ENCODE data around the gene ECSCR. TPM values are rescaled to one million over a fixed set of nuclear protein-coding genes. Genes with fewer than 3 reads are reported as not detected.
"Not testable (repeated sequence)": the region's sequence is repeated elsewhere in the genome, so short reads cannot be mapped to it uniquely, and the experiment has no call there.

The ECSCR gene
- polyA plus RNA-seq, 1 donor, result 21.9 TPM

DNA sequence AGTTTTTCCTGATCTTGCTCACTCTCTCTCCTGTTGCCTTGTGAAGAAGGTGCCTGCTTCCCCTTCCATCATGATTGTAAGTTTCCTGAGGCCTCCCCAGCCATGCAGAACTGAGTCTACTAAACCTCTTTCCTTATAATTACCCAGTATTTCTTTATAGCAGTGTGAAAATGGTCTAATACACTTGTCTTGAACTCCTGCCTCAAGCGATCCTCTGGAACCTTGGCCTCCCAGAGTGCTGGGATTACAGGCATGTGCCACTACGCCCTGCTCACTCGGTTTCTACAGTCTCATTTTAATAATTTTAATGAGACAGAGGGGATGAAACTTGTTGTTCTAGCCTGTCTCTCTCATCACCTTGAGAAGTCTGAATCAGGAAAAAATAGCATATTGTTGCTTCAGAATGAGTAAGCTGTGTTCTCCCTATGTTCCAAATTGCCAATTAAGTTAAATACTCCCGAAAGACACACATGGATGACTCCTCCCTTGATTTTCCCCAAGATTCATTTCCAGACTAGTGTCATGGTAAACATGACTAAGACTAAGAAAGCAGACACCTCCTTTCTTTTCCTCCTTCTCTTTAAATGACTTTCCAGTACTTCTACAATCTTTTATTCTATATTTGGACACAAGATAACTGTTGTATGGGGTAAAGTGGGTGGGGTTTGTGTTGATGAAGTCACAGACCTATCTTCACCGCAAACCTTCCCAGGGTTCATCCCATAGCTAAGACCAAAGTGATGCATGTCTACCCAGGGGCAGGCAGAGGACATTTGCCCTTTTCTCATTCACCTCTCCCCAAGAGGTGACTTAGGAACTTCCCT, 15.4 kb downstream of the ECSCR start:
- no peak for DNase-seq

DNA sequence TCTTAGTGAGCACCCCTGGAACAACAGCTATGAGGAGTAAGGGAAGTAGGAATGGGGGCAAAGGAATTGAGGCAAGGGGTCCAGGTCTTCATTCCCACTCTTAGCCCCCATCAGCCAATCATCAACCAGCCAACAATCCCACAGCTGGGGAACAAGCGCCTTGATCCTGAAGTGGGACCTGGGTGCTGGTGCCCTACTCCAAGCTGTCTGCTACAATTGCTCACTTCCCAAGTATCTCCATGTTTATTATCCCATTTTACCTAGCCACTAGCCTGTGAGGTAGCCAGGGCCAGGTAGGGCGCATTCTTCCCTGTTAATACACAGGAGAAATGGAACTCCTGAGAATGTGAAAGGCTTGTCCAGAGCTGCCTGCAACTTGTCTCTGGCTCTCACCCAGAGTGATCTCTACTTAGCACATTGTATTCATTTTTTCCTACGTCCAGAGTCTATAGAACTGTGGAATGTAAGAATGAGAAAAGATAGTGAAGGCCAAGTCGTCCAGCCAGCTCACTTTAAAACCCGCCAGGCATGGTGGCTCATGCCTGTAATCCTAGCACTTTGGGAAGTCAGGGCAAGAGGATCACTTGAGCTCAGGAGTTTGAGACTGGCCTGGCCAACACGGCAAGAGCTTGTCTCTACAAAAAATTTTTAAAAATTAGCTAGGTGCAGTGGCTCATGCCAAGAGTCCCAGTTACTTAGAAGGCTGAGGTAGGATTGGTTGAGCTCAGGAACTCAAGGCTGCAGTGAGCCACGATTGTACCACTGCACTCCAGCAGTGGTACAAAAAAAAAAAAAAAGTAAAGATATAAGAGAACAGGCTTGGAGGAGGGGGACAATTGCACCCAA, 17.0 kb downstream of the ECSCR start:
- DNase-seq, result no peak

DNA sequence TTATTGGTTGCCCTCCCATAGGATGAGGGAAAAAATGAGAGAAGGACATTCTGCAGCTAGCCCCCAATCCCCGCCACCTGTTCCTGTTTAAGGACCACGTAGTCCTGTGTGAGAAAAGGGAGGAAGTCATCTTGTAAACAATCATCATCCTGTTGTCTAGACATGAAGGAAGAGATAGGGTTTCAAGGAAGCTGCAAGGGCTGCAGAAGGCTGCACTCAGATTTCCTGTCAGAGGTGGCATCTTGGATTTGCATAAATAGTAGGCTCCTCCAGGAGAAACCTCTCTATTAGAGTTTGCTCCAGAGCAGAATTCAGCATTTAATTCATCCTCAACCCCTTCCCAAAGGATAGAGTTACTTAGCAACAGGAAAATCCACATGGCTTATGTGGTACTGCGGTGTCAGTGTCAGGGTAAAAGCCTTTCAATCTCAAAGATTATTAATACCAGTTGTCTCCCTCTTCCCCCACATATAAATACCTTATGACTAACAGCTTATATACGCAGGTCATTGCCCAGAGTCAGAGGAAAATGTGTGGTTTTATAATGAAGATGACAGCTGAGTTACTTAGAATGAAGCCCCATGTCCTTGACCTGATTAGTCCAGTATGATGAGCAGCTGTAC, 18.6 kb downstream of the ECSCR start:
- DNase-seq, result no peak

DNA sequence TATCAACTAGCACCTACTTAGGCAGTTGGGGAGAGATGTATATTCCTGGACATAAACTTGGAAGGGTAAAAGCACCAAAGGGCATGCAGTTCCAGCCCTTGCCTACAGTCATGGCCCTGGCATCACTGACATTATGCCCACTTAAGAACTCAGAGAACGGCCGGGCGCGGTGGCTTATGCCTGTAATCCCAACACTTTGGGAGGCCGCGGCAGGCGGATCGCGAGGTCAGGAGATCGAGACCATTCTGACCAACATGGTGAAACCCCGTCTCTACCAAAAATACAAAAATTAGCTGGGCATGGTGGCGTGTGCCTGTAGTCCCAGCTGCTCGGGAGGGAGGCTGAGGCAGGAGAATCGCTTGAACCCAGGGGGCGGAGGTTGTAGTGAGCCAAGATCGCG, 22.1 kb downstream of the ECSCR start:
- not testable (repeated sequence) for DNase-seq

DNA sequence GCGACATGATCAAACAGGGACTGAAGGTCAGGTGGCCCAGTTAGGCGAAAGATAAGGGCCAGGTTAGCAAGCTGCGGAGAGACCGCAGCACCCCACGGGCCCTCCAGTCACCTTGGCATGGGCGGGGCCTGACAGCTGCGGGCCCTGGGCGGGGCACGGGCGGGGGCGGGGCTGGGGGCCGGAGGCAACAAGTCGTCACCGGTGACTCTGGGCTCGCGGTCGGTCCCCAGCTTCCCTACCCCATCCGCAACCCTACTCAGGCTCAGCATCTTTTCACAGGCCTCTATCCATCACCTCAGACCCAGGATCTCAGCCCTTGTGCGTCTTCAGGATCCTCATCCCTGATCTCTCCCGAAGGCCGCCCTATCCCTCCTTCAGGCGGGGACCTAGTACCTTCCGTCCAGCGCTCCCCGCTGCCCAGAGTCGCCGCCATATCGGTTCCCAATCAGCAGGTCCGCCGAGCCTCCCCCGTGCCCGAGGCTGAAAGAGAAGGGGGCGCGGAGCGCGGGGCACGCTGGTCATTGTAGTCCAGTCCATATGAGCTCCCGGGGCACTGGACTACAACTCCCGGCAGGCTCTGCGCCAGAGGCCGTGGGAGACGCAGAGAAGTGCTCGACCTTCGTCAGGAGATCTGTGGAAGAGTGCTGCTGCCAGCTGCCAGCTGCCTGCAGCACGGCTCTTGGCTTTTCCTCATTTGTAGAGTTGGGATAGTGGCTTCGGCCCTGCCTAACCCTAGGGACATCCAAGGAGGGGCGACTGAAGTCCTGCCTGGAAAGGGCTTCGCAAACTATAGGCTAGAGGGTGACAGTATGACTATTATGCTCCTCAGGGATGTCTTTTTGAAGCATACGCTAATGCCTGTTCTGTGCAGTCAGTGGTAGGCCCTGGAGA, 23.3 kb downstream of the ECSCR start, which contains the start of gene DNAJC18:
DNAJC18 (minus strand) TSS at position 513 of the 891 bp plus-strand sequence; CDS start at position 433, 80 bp downstream.
- peak; percentile 92 for DNase-seq

DNA sequence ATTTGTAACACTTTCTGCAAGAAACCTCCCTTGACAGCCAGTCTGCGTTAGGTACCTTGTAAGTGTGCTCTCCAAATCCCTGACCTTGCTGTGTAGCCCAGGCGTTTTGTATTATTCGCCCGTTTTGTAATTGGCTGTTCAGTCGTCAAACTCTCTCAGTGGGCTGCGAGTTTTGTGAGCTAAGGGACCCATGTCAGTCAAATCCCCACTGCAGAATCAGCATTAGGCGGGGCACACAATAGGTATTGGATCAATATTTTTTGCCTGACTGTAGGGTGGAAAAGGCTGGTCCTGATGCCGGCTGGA, 23.9 kb downstream of the ECSCR start:
- DNase-seq, result no peak

DNA sequence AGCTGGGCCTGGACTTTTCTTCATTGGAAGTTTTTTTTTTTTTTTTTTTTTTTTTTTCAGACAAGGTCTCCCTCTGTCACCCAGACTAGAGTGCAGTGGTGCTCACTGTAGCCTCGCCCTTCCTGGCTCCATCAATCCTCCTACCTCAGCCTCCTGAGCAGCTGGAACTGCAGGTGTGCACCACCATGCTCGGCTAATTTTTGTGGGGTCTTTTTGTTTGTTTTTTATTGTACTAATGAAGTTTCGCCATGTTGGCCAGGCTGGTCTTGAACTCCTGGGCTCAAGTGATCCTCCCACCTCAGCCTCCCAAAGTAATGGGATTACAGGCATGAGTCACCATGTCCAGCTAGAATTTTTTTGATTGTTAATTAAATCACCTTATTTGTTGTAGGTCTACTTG, 26.9 kb downstream of the ECSCR start:
- DNase-seq, result no peak

DNA sequence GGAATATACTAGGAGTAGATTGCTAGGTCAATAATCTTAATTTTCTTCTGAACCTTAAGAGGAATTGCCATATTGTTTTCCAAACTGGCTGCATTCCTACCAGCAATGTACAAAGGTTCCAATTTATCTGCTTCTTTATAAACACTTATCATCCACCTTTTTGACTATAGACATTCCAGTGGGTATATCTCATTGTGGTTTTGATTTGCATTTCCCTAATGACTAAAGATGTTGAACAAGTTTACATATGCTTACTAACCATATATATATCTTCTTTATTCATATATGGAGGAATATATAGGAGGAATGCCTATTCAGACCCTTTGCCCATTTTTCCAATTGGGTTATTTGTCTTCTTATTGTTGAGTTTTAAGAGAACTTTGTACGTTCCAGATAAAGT, 30.8 kb downstream of the ECSCR start:
- no peak for DNase-seq

DNA sequence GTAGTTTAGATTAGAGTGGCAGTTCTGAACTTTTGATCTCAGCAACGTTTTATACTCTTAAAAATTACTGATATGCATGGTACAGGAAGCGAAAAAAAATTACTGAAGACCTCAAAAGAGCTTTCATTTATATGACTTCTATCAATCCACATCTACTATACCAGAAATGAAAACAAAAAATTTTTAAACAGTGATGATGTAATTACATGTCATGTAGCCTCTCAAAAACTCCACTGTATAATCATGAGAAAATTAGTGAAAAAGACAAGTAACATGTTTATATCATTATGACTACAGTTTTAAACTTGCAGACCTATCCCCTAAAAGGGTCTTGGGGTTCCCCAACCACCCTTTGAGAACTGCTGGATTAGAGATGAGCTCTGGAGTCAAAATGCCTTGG, 32.5 kb downstream of the ECSCR start:
- DNase-seq, result no peak

DNA sequence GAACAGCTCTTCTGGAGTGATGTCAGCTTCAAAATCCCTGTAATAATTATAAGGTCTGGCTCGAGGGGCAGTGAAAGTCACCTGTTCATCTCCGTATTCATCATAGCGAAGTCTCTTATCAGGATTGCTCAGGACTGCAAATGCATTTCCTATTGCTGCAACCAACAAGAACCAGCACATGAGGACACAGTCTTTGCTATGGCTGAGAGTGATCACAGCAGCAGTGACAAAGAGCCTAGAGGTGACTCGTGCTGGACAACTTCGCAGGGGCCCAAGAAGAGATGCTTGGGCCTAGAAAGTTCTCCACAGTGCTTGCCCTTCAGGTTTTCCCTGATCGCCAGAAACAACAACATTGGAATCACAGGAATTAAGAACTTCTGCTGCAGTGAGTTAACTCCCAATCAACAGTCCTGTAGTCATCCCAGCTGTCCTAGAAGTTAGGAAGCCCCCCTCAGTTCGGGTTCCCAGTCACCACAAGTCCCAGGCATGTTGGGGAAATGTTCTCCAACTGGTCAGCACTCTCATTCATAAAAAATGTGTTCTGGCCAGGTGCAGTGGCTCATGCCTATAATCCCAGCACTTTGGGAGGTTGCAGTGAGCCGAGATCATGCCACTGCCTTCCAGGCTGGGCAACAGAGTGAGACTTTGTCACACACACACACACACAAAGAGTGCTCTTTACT, 36.2 kb downstream of the ECSCR start:
- DNase-seq, result no peak

DNA sequence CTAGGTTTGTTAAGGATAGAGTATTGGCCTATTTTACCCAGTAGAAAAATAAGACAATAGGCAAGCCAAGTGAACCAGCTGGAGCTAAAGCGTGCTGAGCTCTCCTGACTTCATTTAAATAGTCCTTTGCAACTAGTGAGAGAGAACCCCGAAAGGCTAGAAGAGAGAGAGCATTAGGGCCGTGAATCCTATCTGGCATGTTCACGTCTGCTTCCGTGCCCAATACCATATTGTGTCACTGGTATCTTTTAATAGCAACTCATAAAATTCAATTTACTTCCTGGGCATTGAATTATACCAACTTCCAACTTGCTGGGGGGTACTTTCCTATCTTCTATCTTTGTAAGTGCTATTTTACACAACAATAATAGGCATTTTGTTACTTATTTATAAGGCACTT, 37.0 kb downstream of the ECSCR start:
- no peak for DNase-seq

DNA sequence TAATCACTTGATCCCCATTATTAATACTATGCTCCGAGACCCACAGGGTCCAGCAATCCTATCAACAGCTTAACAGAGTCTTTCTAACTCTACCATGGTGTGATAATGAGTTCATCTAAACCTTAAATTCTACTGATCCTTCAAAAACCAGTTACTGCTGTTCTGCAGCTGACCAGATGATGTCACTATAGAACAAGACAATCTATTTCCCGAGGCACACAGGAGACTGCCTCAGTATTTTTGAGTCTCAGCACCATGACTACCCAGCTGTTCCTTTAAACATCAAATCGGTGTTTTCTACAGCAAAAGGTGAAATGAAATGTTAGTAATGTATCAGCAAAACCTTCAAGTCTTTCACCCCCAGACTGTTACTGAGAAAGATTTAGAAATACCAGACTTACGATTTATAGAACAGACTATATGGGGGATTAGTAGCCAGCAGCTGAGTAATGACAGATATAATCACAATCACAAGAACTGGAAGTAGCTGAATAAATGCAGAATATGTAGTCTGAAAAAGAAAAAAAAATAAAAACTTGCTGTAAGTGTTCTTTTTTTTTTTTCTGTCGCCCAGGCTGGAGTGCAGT, 40.1 kb downstream of the ECSCR start:
- peak; percentile 74 for DNase-seq

DNA sequence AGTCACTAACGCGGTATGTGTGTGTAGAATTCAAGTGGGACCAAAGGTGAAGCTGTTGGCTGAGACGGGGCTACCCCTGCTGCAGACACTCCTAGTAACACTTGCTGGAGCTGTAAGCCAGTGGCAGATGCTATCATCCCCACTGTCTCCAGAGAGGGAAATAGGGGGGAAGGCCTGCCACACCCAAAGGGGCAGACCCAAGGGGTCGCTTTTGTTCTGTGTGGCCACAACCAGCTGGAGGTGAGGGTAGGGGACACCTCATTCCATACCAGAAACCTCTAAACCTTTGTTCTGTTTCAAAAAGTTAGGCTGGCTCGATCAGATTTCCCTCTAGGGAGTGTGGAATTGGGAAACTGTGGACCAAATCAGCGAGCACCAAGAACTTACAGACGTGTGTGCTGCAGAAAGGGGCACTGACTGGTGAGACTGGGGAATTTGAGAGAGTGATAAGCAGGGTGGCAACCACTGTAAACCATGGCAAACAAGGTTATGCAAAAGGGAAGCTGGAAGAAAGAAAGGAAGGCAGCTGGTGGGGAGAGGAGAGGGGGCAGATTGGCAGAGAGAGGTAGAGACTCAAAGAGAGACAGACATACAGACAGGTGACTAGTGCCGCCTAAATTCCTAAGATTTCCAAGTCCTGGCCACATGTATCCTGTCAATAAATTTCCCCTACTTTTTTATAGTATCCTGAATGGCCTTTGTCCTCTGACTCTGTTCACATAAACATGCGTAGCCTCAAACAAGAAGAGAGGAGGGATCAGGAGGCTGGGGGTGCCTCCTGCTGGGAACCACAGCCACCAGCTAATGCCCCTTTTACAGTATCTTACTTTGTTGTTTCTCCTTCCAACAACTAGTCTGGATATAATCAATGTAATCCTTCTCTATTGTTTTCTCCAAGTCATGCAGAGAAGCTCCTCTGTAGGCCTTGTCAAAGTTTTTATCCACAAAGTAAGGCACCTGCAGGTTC, 43.0 kb downstream of the ECSCR start:
- no peak for DNase-seq

DNA sequence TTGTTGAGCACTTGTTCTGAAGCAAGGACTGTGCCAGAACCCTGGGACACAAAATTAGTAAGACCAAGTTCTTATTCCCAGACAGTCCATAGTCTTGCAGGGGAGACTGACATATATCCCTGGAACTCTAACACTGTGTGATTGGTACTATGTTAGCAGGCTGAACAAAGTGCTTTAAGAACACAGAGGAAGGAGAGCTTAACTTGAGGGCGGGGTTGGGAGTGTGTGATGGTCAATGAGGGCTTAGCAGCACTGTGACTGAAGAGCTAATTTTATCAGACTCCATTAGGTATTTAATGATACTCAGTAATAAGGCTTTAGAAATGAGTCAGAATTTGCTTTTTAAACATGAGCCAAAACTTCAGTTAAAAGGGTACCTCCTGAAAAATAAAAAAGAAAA, 43.8 kb downstream of the ECSCR start:
- DNase-seq, result no peak

DNA sequence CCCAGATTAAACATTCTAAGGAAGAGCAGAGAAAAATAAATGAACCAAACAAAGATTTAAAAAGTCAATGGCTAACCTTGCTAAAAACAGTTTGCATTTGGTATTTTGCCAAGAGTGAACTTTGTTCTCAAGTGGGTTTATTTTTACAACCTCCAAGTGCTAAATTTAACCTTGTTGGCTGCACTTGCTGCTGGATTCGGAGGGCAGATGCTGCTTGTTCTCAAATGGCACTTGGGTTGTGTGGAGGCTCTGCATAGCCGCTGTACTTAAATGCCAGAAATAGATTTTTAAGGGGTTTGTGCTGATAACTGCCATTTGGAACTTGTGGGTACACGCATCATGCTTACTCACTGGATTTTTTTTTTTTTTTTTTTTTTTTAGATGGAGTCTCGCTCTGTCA, 45.3 kb downstream of the ECSCR start:
- DNase-seq, result peak; percentile 11

DNA sequence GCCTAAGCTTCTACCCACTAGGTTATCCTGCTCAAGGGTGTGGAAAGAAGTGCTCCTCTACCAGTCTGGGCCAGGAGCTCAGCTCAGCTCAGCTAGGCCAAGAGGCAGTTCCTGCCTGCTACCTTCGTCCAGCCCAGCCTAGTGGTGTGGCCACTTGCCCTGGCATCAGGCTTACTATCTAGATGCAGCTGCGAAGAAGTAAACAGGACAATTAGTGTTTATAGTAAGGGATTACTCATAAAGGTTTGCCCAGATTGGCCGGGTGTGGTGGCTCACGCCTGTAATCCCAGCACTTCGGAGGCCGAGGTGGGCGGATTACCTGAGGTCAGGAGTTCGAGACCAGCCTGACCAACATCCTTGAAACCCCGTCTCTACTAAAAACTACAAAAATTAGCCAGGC, 45.9 kb downstream of the ECSCR start:
- no peak for DNase-seq

DNA sequence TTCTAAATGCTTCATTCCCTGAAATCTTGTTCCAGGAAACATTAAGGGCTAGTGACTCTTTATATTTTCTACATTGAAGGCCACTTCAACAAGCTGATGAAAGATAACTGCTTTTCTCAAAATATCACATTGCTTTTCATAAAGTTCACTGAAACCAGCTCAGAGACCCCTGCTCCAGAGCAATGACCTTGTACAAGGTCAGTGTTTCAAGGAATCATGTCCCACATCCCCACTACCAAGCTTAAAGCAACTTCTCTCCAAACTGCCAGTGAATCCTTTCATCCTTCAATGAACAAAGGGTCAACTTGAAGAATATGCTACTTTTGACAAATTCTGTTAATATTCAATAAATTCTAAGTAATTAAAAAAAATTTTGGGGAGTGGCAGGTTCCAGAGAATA, 46.7 kb downstream of the ECSCR start:
- DNase-seq, result no peak

DNA sequence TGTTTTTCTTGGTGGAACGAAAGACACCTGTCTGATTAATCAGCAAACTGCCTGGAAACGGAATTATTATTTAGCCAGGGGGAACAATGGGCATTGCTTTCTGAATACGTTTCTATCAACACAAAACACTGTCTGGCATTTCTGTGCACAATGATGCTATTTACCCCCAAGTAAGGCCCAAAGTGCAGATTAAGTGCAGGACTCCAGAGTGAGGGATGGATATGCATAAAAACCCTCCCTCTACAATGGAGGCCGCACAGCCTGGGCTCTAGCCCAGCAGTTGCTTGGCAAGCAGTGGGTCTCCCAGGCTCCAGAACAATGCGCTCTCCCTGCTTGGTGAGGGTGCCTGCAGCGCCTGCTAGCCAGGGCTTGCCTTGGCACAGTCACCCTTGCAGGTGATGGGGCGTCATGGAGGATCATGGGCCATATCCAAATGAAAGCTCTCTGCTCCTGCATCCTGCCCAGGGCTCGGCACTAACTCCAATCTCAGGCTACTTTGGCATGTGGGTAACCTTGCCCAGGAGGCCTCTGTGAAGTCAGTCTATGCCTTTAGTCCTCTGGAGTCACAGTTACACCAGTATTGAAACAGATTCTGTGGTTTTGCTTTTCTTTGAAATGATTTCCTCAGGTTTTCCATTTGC, 47.2 kb downstream of the ECSCR start:
- DNase-seq, result no peak

DNA sequence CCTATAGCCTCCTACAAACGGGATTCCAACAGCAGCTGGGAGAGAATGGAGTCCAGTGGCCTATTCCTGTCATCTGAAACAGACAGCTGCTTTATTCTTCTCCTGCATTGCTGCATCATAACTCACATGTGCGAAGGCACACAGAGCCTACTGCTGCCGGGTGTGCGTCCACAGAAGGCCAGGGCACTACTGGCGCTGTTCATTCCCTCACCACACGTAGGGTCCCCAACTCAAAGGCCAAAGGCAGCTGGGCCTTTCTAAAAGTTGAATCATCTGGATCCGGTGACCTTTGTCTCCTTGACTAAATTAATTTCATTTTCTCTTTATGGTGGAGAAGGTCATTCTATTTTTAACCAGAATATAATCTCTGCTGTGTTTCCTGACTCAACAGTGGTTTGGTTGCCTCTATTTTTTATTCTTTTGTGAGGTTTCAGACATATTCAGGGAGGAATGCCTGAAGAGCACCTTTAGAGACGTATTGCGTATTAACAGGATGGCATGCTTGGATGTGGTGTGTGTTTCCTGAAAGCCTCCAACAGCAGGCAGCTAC, 47.9 kb downstream of the ECSCR start:
- DNase-seq, result no peak

All from left kidney (tissue), 2 donors.